ENCODE measurements around the gene LRMDA.

LRMDA gene

DNA sequence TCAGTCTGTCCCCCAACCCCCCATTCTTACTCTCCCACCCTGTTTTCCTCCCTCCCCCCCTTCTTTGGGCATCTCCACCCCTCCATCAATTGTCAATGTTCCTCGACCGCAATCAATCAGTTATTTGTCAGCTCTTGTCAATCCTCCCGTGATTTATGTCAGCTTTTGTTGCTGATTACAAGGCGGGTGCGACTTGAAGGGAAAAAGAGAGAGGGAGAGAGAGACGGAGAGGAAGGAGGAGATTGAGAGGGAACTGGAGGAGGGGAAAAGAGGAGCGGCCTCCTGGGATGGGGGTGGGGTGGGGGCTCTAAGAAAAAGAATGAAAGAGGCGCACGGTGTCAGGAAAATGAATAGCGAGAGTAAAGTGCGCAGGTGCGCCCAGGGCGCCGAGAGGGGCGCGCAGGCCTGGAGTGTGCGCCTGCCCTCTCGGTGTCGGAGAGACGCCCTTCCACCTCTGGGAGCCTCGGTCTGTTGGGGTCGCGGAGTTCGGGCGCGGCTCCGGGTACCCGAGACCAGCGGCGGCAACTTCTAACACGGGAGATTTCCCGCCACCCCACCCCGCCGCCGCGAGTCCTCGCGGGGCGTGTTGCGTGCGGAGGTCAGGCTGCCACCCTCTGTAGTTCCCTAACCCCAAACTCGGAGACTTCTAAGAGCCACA lies 28.8 kb upstream of the LRMDA start:
- DNase-seq: no peak

- no peak for DNase-seq
Observed at GRCh38 chr10:75403144-75403938, 28.1 kb upstream of the LRMDA start.

DNA sequence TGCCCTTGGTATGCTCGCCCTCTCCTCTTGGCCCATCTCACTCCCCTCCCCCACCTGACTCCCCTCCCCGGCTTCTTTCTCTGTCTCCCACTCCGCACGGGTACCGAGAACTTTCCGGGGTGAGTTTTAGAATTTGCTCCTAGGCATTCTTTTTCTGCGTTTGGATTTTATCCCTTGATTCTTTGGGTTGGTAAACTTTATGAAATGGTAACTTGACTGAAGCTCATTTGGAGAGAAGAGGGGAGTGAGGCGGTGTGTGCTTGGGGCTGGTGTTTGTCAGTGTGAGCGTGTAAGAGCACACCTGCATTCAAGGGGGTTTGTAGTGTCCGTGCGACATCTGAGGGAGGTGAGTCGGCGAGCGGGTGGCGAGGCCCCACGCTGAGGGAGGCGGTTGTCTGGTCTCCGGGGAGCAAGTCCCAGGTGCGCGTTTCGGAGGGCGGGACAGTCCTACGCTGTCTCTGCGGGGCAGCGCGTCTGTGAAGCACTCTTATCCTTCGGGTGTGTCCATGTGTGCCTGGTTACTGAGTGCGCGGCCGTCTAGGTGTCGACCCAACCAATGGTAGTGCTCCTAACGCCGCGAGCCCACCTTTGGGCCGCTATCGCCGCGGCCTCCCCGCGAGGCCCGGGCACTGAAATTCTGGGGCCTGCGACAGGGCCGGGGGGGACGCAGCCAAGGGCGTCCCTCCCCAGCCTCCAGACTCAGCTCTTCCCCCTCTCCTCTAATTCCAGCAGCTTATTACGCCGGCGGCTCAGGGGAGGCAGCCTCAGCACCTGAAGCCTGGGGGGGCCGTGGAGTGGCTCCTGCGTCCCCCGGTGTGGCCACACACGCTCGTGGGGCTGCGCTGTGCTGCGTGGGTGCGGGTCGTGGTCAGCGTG lies 27.2 kb upstream of the LRMDA start:
- DNase-seq: no peak

DNA sequence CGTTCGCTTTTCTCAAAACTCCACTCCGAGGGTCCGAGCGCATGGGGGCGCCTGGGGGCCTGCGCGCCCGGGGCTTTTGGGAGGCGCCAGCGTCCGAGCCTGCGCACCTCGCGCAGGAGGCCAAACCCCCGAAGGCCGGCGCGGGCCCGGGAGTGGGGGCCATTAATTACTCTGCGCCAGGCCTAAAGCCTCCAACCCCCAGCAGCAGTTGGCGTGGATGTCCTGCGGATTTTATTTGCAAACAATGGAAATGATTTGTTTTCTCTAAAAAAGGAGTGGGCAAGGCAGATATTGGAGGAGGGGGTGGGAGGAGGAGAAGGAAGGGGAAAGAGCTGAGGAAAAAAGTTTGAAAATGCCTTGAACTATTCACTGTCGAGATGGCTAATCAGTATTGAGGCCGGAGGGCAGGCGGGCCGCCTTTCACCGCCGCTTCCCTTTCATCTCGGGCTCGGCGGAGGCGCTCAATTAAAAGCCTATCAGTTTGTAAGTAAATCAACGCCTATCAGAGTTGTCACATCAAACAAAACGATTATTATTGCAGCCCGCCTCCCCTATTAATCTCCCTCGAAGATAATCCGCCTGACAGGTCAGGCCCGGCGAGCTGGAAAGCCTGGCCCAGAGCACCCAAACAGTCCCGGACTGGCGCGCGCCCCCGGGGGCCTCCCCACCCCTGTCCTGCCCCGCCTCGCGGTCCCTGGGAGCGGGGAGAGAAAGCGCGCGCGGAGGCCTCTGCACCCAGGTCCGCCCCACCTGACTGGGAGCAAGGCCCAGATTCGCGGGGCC lies 26.4 kb upstream of the LRMDA start:
- no peak for DNase-seq

GRCh38 chr10:75405598-75406461 lies 25.6 kb upstream of the LRMDA start:
- DNase-seq: no peak

DNA sequence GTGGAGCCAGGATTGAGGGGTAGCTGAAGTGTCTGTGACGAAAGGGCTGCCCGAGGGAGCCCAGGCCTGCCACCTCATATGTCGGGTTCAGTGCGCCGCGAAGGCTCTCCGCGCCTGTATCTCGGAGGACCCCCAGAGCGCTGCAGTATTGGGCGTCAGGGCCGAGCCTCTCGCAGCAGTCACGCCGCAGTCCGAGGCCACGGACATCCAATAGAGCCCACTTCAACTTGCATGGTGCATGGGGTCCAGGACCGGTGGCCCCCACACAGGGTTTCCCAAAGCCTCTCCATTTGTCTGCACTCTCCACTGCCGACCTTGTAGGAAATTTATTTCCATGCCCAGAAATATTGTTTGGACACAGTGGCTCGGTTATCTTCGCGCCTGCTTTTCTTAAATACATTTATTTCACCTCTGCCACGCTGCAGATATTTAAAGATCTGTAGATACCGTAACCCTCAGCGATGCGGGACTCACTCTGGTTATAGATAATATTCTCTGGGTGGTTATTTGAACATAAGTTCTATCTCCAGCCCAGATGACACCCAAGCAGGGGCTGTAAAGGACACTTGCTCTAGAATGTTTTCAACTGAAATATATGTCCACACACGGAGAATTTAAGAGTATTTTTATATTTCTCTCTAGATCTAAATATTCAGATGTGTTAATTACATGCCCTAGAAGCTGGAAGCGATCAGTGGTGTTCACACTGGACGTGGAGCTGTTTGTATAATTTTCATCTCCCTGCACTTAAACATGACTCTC lies 24.8 kb upstream of the LRMDA start:
- DNase-seq: no peak

GRCh38 chr10:75407224-75407712 lies 24.2 kb upstream of the LRMDA start:
- DNase-seq: no peak

GRCh38 chr10:75407713-75408508 lies 23.5 kb upstream of the LRMDA start:
- DNase-seq: no peak

GRCh38 chr10:75408509-75408875 lies 22.9 kb upstream of the LRMDA start:
- DNase-seq: no peak

DNA sequence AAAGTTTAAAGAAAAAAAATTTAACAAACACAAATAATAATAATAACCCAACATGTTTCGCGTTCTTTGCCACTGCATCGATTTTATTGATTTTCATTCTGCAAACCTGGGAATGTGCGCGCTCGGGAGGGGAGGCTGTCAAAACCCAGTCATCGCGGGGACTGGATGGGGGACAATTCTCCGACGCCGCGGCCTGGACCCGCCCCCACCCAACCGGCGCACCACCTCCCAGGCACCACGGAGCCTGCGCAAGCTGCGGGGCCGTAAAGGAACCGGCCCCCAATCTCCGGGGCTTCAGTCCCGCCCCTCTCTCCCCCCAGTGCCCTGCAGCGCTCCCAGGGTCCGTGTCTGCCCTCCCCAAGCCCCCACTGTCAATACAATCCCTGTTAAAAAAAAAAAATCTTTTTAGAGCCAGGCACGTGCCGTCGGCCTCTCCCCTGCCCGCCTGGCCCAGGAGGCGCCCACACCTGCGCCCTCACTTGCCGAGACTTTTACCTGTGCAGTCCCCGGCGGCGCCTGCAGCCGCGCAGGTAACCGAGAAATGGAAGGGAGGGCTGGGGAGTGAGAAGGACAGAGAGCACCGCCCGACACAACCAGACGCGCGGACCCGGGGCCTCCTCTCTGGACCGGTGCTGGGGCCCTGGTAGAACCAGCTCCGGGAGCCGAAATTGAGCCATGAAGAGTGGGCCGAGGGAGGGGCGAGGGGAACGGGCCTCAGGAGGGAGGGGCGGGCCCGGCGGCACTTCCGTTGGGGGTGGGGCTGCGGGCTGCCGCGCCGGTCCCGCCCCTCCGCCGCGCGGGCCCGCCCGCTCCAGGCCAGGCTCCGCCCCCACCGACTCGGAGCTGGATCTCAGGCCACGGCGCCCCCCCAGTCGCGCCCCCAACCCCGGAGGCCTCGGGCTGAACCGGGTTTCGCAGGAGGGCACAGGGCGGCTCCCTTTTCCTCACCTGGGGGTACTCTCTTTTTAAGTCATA lies 22.2 kb upstream of the LRMDA start:
- DNase-seq: peak; percentile 14 to 37

GRCh38 chr10:75410132-75411005 lies 21.1 kb upstream of the LRMDA start:
- no peak for DNase-seq

DNA sequence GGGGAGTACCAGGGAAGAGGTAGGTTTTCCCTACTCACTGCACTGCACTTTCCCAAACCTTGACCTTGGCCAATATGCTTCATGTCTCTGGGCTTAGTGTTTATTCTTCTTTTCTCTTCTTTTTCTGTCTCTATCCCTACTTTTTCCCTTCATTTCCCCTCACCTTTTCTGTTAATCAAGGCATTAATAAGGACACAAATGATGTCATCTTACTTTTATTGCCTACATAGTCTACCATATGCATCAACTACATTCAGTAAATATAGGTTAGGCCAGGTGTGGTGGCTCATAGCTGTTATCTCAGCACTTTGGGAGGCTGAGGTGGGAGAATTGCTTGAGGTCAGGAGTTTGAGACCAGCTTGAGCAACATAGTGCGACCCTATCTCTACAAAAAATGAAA lies 16.9 kb upstream of the LRMDA start:
- DNase-seq: no peak

- no peak for DNase-seq
Observed at GRCh38 chr10:75417522-75417927, 13.9 kb upstream of the LRMDA start.

DNA sequence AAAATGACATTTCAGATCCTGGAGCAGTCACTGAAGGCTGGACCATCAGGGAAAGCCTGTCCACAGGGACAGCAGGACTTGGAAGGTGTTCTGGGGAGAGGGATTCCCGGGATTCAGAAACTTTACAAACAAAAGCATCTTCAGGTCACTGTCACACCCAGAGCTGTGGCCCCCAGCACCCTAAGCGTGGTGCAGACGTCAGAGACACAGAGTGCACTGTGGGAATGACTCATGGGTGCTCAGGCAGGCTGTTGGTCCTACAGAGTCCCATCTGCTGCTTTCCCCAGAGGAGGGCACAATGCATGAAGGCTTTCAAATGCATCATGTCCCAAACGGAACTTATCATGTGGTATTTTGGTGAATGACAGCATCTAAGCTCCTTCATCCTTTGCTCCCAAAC lies 13.1 kb upstream of the LRMDA start:
- DNase-seq: no peak

DNA sequence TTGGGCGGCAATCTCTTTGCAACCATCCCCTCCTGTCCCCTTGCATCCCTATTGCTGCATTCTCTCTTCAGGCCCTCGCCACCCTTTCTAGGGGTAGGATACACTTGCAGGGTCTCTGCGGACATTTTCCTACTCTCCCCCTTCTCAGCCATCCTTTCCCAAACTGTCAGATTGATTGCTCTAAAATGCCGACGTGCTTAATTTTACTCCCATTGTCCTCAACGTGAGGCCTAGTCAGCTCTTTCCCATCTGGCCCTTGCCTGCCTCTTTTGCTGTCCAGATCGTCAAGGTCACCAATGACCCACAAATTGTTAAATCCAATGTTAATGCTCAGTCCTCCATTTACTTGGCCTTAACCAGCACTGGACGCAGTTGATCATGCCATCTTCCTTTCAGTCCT lies 12.7 kb upstream of the LRMDA start:
- no peak for DNase-seq

GRCh38 chr10:75422913-75423312 lies 8.5 kb upstream of the LRMDA start:
- DNase-seq: no peak

DNA sequence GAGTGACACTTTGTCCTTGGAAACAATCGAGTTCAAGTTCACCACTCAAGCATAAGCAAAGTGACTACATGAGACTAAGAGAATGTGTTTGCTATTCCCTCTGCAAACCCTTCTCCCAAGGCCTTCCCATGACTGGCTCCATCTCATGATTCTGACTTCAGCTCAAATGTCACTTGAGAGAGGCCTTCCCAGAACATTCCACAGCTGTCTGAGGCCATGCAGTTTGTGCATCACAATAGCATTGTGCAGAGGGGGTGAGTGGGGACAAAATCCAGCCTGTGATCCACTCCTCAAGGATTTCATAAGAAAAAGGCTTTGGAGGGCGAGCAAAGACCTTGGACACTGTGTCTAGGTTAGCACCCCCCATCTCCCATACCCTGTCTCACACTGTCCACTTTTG lies 6.9 kb upstream of the LRMDA start:
- DNase-seq: no peak

Data from CD4-positive, alpha-beta T cell treated with Interleukin-1 beta for 1 hour (primary cell).